Measurements from ENCODE around the gene LMAN1.

DNA sequence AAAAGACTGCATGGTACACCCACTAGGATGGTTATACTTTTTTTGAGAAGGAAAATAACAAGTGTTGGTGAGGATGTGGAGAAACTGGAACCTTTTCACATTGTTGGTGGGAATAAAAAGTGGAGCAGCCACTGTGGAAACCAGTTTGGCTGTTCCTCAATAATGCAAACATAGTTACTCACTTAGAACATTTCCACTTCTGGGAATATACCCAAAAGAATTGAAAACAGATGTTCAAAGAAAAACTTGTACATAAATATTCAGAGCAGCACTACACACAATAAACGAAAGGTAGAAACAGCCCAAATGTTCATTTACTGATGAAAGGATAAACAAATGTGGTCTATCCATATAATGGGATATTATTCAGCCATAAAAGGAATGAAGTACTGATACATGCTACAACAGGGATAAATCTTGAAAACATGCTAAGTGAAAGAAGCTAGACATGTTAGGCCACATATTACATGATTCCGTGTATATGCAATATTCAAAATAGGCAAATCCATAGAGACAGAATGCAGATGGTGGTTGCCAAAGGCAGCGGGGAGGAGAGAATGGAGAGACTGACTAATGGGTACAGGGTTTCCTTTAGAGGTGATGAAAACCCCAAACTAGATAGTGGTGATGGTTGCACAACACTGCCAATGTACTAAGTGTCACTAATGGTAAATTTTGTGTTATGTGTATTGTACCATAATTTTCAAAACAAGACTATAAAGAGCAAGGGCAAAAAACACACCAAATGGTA lies 20.9 kb upstream of the LMAN1 start:
- no peak for TF ChIP-seq RAD21 (conservative IDR thresholded peaks at IDR 0.05)
- TF ChIP-seq SMC3 (conservative IDR thresholded peaks at IDR 0.05; ENCODE audit: poor library complexity) = no peak
- TF ChIP-seq, protein P1, sequence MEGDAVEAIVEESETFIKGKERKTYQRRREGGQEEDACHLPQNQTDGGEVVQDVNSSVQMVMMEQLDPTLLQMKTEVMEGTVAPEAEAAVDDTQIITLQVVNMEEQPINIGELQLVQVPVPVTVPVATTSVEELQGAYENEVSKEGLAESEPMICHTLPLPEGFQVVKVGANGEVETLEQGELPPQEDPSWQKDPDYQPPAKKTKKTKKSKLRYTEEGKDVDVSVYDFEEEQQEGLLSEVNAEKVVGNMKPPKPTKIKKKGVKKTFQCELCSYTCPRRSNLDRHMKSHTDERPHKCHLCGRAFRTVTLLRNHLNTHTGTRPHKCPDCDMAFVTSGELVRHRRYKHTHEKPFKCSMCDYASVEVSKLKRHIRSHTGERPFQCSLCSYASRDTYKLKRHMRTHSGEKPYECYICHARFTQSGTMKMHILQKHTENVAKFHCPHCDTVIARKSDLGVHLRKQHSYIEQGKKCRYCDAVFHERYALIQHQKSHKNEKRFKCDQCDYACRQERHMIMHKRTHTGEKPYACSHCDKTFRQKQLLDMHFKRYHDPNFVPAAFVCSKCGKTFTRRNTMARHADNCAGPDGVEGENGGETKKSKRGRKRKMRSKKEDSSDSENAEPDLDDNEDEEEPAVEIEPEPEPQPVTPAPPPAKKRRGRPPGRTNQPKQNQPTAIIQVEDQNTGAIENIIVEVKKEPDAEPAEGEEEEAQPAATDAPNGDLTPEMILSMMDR (IDR thresholded peaks at IDR 0.05; ENCODE audit: poor library complexity, severe bottlenecking) = no peak
- TF ChIP-seq TAF1 (IDR thresholded peaks at IDR 0.05; ENCODE audit: low read depth) = no peak
- TF ChIP-seq EZH2 (IDR thresholded peaks at IDR 0.05; ENCODE audit: borderline replicate concordance, insufficient read depth, low read length, poor library complexity, severe bottlenecking) = no peak
- TF ChIP-seq, protein P2, sequence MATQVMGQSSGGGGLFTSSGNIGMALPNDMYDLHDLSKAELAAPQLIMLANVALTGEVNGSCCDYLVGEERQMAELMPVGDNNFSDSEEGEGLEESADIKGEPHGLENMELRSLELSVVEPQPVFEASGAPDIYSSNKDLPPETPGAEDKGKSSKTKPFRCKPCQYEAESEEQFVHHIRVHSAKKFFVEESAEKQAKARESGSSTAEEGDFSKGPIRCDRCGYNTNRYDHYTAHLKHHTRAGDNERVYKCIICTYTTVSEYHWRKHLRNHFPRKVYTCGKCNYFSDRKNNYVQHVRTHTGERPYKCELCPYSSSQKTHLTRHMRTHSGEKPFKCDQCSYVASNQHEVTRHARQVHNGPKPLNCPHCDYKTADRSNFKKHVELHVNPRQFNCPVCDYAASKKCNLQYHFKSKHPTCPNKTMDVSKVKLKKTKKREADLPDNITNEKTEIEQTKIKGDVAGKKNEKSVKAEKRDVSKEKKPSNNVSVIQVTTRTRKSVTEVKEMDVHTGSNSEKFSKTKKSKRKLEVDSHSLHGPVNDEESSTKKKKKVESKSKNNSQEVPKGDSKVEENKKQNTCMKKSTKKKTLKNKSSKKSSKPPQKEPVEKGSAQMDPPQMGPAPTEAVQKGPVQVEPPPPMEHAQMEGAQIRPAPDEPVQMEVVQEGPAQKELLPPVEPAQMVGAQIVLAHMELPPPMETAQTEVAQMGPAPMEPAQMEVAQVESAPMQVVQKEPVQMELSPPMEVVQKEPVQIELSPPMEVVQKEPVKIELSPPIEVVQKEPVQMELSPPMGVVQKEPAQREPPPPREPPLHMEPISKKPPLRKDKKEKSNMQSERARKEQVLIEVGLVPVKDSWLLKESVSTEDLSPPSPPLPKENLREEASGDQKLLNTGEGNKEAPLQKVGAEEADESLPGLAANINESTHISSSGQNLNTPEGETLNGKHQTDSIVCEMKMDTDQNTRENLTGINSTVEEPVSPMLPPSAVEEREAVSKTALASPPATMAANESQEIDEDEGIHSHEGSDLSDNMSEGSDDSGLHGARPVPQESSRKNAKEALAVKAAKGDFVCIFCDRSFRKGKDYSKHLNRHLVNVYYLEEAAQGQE (IDR thresholded peaks at IDR 0.05; ENCODE audit: borderline replicate concordance) = no peak
